Stomach smooth muscle (tissue), 2 donors: Measurements from ENCODE around the gene FMO5.

Experiments
- H3K27ac ChIP-seq: one replicate; pipeline ENCODE4 v1.7.0; 2013; ENCODE audit warnings: mild to moderate bottlenecking, low read length, inconsistent platforms
- H3K27me3 ChIP-seq, 2 donors: one replicate each; pipeline ENCODE4 v1.7.0; 2013; ENCODE audit warnings: low read length in 2 of 2; ENCODE audit not compliant: insufficient read depth in 2 of 2, control insufficient read depth in 1 of 2
- H3K36me3 ChIP-seq, 2 donors: one replicate each; pipeline ENCODE4 v1.7.0; 2013; ENCODE audit warnings: low read length in 2 of 2; ENCODE audit not compliant: control insufficient read depth in 2 of 2, insufficient read depth in 2 of 2
- H3K4me1 ChIP-seq: one replicate; pipeline ENCODE4 v1.7.0; 2013; ENCODE audit warnings: low read length; ENCODE audit not compliant: control insufficient read depth, insufficient read depth
- H3K4me3 ChIP-seq, 2 donors: one replicate each; pipeline ENCODE4 v1.7.0; 2013; ENCODE audit warnings: low read length in 2 of 2
- H3K9ac ChIP-seq, 2 donors: one replicate each; pipeline ENCODE4 v1.7.0; 2013; ENCODE audit warnings: low read length in 2 of 2, mild to moderate bottlenecking in 1 of 2
- H3K9me3 ChIP-seq, 2 donors: one replicate each; pipeline ENCODE4 v1.7.0; 2013; ENCODE audit warnings: low read length in 2 of 2; ENCODE audit not compliant: control insufficient read depth in 2 of 2
- donor health status: healthy.
- donor health status: Pancreatic carcinoma.

FMO5 gene

DNA sequence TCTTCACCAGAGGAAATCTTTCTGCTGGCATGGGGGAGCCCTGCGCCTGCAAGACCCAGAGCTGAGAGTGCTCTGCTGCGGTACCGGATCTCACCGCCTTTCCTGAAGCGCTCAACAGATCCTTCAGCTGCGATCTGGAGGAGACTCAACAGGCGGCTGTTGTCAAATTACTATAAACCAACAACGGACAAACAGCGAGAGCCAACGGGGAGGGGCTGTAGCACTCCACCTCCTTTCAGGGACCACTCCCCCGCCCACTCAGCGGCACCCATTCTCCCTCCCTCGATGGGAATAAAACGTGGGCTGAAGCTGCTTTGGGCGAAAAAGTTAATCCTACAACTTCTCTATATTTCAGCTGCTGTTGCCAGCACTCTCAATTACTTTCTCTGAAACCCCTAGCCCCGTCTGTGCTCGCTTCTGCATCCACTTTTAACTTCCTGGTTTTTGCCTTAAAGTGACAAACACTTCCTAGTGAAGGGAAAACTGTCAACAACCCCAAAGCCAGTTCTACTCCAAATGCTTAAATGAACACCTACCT lies at the start of gene FMO5:
Gene FMO5, minus strand, starts transcription at position 147 of the 538 bp plus-strand sequence. CDS start 310 bp downstream, outside the sequence.
- H3K4me1 ChIP-seq, result peaks cover 6% of the 10 kb centered on the region
- peak within 1 kb of the TSS; percentile 75 to 77 for H3K9ac ChIP-seq
- no peaks in the 10 kb centered on the region for H3K36me3 ChIP-seq
- H3K9me3 ChIP-seq, result no peaks in the 10 kb centered on the region
- H3K27me3 ChIP-seq, result no peaks in the 10 kb centered on the region
- H3K27ac ChIP-seq, result peak within 1 kb of the TSS; percentile 58
- peak within 1 kb of the TSS; percentile 86 to 89 for H3K4me3 ChIP-seq

GRCh38 chr1:147273409-147274336 lies 48.5 kb upstream of the FMO5 start:
- H3K4me3 ChIP-seq, result no peak overlapping the region
- H3K27ac ChIP-seq, result no peak overlapping the region
- H3K9ac ChIP-seq, result no peak overlapping the region
- H3K9me3 ChIP-seq, result no peaks in the 10 kb centered on the region
- H3K27me3 ChIP-seq, result no peaks in the 10 kb centered on the region
- peaks cover 25 to 43% of the 10 kb centered on the region in 2 donors for H3K36me3 ChIP-seq
- H3K4me1 ChIP-seq, result no peaks in the 10 kb centered on the region

DNA sequence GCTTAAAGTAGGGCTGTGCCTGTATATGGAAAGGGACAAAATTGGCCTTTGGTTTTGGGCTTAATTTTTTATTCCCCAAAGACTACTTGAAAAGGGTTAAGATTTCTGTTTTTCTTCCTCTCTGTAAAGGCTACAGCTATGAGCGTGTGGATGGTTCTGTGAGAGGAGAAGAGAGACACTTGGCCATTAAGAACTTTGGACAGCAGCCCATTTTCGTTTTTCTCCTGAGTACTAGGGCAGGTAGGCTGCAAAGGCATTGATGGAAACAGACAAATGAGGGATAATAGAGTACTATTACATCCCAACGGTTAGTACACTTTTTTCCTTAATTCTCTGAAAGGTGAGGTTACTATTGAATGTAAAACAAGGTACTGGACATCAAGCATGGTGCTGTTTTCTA lies 46.9 kb upstream of the FMO5 start:
- no peaks in the 10 kb centered on the region for H3K4me1 ChIP-seq
- no peaks in the 10 kb centered on the region for H3K9me3 ChIP-seq
- no peak overlapping the region for H3K27ac ChIP-seq
- H3K9ac ChIP-seq, result no peak overlapping the region
- peaks cover 28 to 45% of the 10 kb centered on the region in 2 donors for H3K36me3 ChIP-seq
- no peak overlapping the region for H3K4me3 ChIP-seq
- H3K27me3 ChIP-seq, result no peaks in the 10 kb centered on the region

DNA sequence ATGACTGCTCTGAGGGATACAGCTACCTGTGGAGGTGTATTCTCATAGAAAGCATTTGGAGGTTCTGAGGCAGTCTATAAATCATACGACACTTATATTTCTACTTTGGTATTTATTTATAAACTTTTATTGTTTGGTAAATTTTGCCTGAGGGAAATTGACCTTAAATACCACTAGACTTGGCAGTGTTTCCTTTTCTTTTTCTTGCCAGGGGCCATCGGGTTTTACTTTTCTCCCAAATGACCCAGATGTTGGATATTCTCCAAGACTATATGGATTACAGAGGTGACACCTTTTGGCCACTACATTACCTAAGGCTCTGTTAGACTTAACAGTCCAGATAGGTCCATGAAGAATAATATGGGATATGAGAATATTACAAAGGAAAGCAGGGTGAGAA lies 45.6 kb upstream of the FMO5 start:
- Histone ChIP-seq H3K4me1 (no peaks in the 10 kb centered on the region), H3K27ac (no peak overlapping the region), H3K9me3 (no peaks in the 10 kb centered on the region), H3K36me3 (peaks cover 19 to 38% of the 10 kb centered on the region in 2 donors), H3K9ac (no peak overlapping the region), H3K27me3 (no peaks in the 10 kb centered on the region), H3K4me3 (no peak overlapping the region)

DNA sequence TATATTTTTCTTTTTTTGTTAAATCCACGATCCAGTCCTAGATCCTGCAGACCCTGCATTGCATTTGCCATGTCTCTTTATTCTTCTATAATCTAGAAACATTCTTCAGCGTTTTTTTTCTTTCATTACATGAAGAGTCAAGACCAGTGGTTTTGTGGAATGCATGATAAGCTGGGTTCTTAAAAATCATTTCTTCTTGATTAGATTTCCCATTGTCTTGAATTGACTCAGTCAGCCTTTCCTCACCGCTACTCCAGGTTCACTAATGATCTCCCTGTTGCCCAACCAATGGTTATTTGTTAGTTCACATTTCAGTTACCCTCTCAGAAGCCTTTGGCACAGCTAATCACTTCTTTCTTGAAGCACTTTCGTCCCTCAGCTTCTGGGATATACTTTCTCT lies 42.6 kb upstream of the FMO5 start:
- peaks cover 23 to 36% of the 10 kb centered on the region in 2 donors for H3K36me3 ChIP-seq
- H3K4me3 ChIP-seq, result no peak overlapping the region
- no peaks in the 10 kb centered on the region for H3K9me3 ChIP-seq
- no peak overlapping the region for H3K27ac ChIP-seq
- no peaks in the 10 kb centered on the region for H3K4me1 ChIP-seq
- H3K9ac ChIP-seq, result no peak overlapping the region
- no peaks in the 10 kb centered on the region for H3K27me3 ChIP-seq

DNA sequence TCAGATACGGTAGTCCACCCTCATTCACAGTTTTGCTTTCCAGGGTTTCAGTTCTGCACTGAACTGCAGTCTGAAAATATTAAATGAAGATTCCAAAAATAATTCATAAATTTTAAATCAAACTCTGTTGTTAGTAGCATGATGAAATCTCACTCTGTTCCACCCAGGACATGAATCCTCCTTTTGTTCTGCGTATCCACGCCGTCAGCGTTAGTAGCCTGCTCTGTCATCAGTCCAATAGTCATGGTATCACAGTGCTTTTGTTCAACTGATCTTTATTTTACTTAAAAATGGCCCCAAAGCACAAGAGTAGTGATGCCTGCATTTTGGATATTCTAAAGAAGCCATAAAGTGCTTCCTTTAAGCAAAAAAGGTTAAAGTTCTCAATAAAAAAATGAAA lies 41.2 kb upstream of the FMO5 start:
- Histone ChIP-seq H3K27ac (no peak overlapping the region), H3K4me3 (no peak overlapping the region), H3K27me3 (no peaks in the 10 kb centered on the region), H3K4me1 (no peaks in the 10 kb centered on the region), H3K9me3 (no peaks in the 10 kb centered on the region), H3K9ac (no peak overlapping the region), H3K36me3 (peaks cover 23 to 32% of the 10 kb centered on the region in 2 donors)

DNA sequence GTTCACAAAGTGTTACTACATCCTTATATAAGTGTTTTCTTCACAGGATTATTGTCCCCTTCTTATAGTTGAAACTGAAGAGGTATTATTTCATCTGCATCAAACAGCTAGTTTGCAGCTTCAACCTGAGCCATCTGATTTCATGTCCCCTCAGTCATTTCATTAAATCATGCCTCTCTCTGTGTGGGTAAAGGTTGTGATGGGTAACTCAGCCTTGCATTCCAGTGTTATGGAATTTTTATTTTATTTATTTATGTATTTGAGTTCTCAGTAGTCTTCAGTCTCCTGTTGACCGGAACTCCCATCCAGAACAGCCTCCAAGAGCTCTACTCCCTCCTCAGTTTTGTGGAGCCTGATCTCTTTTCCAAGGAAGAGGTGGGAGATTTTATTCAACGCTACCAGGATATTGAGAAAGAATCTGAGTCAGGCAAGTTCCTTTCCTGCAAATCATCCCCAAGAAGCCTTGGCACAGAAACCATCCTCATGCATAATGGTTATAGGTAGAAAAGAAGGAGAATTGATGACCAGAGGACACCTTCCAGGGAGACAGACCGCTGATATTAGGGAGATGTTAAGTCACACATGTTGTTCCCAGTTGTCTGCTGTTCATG lies 39.1 kb upstream of the FMO5 start:
- H3K36me3 ChIP-seq, result peaks cover 29 to 31% of the 10 kb centered on the region in 2 donors
- no peak overlapping the region for H3K27ac ChIP-seq
- no peaks in the 10 kb centered on the region for H3K4me1 ChIP-seq
- no peak overlapping the region for H3K9ac ChIP-seq
- no peaks in the 10 kb centered on the region for H3K27me3 ChIP-seq
- no peak overlapping the region for H3K4me3 ChIP-seq
- no peaks in the 10 kb centered on the region for H3K9me3 ChIP-seq

DNA sequence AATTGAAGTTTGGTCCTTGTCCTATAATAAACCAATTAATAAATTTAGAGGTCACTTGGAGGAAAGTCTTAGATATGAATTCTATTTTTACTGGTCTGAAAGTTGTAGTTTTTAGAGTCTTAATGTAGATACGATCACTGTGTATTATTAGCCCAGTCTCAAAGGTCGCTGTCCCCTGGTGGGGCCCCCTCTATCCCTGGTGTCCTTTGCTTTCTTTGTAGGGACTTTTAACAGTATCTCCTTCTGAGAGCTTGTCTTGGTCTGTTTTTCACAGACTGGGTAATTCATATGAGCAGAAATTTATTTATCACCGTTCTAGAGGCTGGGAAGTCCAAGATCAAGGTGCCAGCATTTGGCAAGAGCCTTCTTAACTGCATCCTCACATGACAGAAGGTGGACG lies 35.8 kb upstream of the FMO5 start:
- Histone ChIP-seq H3K4me1 (no peaks in the 10 kb centered on the region), H3K27ac (no peak overlapping the region), H3K4me3 (no peak overlapping the region), H3K9ac (no peak overlapping the region), H3K36me3 (peaks cover 16 to 25% of the 10 kb centered on the region in 2 donors), H3K9me3 (no peaks in the 10 kb centered on the region), H3K27me3 (no peaks in the 10 kb centered on the region)

GRCh38 chr1:147252540-147252939 lies 27.4 kb upstream of the FMO5 start:
- H3K27me3 ChIP-seq, result no peaks in the 10 kb centered on the region
- no peaks in the 10 kb centered on the region for H3K4me1 ChIP-seq
- no peak overlapping the region for H3K9ac ChIP-seq
- peaks cover 0 to 10% of the 10 kb centered on the region in 2 donors for H3K36me3 ChIP-seq
- no peaks in the 10 kb centered on the region for H3K9me3 ChIP-seq
- no peak overlapping the region for H3K4me3 ChIP-seq
- no peak overlapping the region for H3K27ac ChIP-seq

DNA sequence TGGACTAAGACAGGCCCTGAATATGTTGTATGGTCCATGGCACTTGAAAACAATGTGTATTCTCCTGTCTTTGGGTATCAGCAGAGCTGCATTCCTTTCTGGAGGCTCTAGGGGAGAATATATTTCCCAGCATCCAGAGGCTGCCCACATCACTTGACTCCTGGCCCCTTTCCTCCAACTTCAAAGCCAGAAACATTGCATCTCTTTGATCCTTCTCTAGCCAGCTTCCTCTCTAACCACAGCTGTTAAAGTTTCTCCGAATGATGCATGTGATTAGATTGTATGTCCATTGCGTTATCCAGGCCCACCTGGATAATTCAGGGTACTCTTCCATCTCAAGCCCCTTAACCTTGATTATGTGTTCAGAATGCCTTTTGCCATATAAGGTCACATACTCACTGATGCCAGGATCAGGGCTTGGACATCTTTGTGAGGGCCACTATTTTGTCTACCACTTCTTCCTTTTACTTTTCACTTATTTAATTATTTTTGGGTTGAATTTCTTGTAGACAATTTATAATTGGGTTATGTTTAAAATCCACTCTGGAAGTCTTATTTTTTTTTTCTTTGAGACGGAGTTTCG lies 22.6 kb upstream of the FMO5 start:
- no peaks in the 10 kb centered on the region for H3K9me3 ChIP-seq
- no peak overlapping the region for H3K4me3 ChIP-seq
- no peak overlapping the region for H3K9ac ChIP-seq
- H3K27me3 ChIP-seq, result no peaks in the 10 kb centered on the region
- H3K36me3 ChIP-seq, result no peaks in the 10 kb centered on the region
- H3K27ac ChIP-seq, result no peak overlapping the region
- no peaks in the 10 kb centered on the region for H3K4me1 ChIP-seq
